ENCODE data around the gene CSNK2A2. TPM values are rescaled to one million over a fixed set of nuclear protein-coding genes. Genes with fewer than 3 reads are reported as not detected.

Gene CSNK2A2
- total and polyA plus RNA-seq, 7 donors, result 27.1 to 47.0 (median 41.1) TPM

GRCh38 chr16:58205276-58206036 is 7.5 kb upstream of the CSNK2A2 start:
- Histone ChIP-seq H3K4me1 (no peaks in the 10 kb centered on the region), H3K9me3 (no peaks in the 10 kb centered on the region), H3K36me3 (ENCODE audit: insufficient read depth in 1 of 2, low read depth in 1 of 2) (no peaks in the 10 kb centered on the region), H3K4me3 (no peak overlapping the region), H3K27me3 (ENCODE audit: insufficient read depth in 3 of 3, low read length in 2 of 3) (peaks cover 0 to 2% (median 0%) of the 10 kb centered on the region in 3 donors), H3K27ac (no peak overlapping the region)
- DNase-seq (no peak), ATAC-seq (no peak)
- WGBS, 3 donors, result 61 to 62% (median 61%) methylated on average over 10 of the region's 10 CpGs
- no peak for TF ChIP-seq CTCF (IDR thresholded peaks at IDR 0.05)
- intact Hi-C loops (cut with DNase I), result no loop called here

- ATAC-seq, result no peak
- intact Hi-C loops (cut with DNase I), result no loop called here
- H3K36me3 ChIP-seq (ENCODE audit: insufficient read depth in 1 of 2, low read depth in 1 of 2), result peaks cover 2 to 5% of the 10 kb centered on the region in 2 donors
- no peak overlapping the region for H3K27ac ChIP-seq
- no peak overlapping the region for H3K4me3 ChIP-seq
- WGBS, 3 donors, result 59 to 62% (median 59%) methylated on average over 5 of the region's 5 CpGs
- no peaks in the 10 kb centered on the region for H3K9me3 ChIP-seq
- no peak for TF ChIP-seq CTCF (IDR thresholded peaks at IDR 0.05)
- DNase-seq, result no peak
- no peaks in the 10 kb centered on the region for H3K27me3 ChIP-seq (ENCODE audit: insufficient read depth in 3 of 3, low read length in 2 of 3)
- peaks cover 8% of the 10 kb centered on the region for H3K4me1 ChIP-seq
Observed at GRCh38 chr16:58201163-58201562, 3.3 kb upstream of the CSNK2A2 start.

- no peak for TF ChIP-seq CTCF (IDR thresholded peaks at IDR 0.05)
- ATAC-seq (no peak), DNase-seq (no peak)
- Histone ChIP-seq H3K4me3 (no peak overlapping the region), H3K4me1 (peaks cover 14% of the 10 kb centered on the region), H3K27ac (no peak overlapping the region), H3K9me3 (no peaks in the 10 kb centered on the region), H3K36me3 (ENCODE audit: insufficient read depth in 1 of 2, low read depth in 1 of 2) (peaks cover 3 to 14% of the 10 kb centered on the region in 2 donors), H3K27me3 (ENCODE audit: insufficient read depth in 3 of 3, low read length in 2 of 3) (no peaks in the 10 kb centered on the region)
- 82% methylated on average over 7 of the region's 7 CpGs for WGBS, 3 donors
- intact Hi-C loops (cut with DNase I), result no loop called here
Observed at GRCh38 chr16:58200004-58200797, 2.3 kb upstream of the CSNK2A2 start.

GRCh38 chr16:58198803-58199411 is 1.0 kb upstream of the CSNK2A2 start:
- ATAC-seq, result peak in 1 of 4 donors; percentile 9
- 80 to 85% (median 84%) methylated on average over 3 of the region's 3 CpGs for WGBS, 3 donors
- Histone ChIP-seq H3K9me3 (no peaks in the 10 kb centered on the region), H3K27ac (no peak overlapping the region), H3K4me3 (no peak overlapping the region), H3K27me3 (ENCODE audit: insufficient read depth in 3 of 3, low read length in 2 of 3) (no peaks in the 10 kb centered on the region), H3K36me3 (ENCODE audit: insufficient read depth in 1 of 2, low read depth in 1 of 2) (peaks cover 8 to 27% of the 10 kb centered on the region in 2 donors), H3K4me1 (peaks cover 14% of the 10 kb centered on the region)
- DNase-seq, result no peak
- no peak for TF ChIP-seq CTCF (IDR thresholded peaks at IDR 0.05)
- intact Hi-C loops (cut with DNase I), result loop anchor here in 1 of 2 donors (5.0 kb wide), 2 partner anchors 48 to 177 kb away; a partner anchor contains a TSS
